Coronary artery (tissue), 2 donors: ENCODE results near the gene RAB15.

ENCODE experiments used
- DNase-seq: peaks from one replicate; pipeline ENCODE4 v3.0.0-alpha.2; 2017; ENCODE audit warnings: low spot score
- H3K27ac ChIP-seq, 2 donors: fragments of 200-600 bp; sonication (generic); one replicate each; pipeline ENCODE4 v1.5.1; 2016 to 2019
- H3K4me3 ChIP-seq: fragments of 200-600 bp; sonication (generic); 2 replicates; pipeline ENCODE4 v1.5.1; 2016; ENCODE audit warnings: mild to moderate bottlenecking, moderate library complexity
- TF ChIP-seq, protein P1 (sequence below): fragments of 200-600 bp; sonication (generic); IDR thresholded peaks from one replicate; pipeline ENCODE4 v1.5.1; 2019; ENCODE audit warnings: antibody characterized with exemption

The RAB15 gene

DNA sequence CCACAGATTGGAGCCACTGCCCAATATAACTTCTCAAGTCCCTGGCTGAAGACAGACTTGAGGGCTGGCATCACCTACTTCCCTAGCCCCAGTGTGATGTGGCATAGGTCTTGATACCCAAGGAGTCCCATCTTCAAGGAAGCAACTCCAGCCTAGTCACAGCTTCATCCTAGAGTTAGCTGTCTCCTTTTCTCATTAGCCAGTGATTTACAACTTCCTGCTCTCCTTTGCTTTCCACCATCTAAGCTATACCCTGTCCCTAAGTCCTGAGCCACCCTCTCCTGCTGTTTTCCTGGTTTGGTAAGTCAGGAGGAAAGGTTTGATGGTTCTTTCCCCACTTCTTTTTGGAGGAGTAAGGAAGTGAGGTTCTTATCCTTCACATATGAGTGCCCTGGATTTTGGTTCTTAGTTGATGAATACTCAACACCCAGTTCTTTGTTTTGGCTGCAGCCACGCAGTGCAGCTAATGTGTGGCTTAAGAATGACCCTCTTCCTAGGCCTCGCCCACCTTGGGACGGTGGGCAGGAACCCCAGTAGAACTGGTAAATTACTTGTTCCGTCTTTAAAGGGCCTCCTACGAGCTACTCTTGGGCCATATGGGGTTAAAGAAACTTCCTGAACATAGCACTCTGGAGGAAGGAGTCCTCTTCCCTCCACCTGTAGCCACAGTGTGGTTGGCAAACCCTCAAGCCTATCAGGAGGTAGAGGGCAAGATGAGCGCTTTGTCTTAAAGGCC, 25.7 kb downstream of the RAB15 start:
- H3K4me3 ChIP-seq = no peak overlapping the region
- no peak overlapping the region for H3K27ac ChIP-seq
- DNase-seq = no peak
- TF ChIP-seq, protein P1, sequence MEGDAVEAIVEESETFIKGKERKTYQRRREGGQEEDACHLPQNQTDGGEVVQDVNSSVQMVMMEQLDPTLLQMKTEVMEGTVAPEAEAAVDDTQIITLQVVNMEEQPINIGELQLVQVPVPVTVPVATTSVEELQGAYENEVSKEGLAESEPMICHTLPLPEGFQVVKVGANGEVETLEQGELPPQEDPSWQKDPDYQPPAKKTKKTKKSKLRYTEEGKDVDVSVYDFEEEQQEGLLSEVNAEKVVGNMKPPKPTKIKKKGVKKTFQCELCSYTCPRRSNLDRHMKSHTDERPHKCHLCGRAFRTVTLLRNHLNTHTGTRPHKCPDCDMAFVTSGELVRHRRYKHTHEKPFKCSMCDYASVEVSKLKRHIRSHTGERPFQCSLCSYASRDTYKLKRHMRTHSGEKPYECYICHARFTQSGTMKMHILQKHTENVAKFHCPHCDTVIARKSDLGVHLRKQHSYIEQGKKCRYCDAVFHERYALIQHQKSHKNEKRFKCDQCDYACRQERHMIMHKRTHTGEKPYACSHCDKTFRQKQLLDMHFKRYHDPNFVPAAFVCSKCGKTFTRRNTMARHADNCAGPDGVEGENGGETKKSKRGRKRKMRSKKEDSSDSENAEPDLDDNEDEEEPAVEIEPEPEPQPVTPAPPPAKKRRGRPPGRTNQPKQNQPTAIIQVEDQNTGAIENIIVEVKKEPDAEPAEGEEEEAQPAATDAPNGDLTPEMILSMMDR = no peak

DNA sequence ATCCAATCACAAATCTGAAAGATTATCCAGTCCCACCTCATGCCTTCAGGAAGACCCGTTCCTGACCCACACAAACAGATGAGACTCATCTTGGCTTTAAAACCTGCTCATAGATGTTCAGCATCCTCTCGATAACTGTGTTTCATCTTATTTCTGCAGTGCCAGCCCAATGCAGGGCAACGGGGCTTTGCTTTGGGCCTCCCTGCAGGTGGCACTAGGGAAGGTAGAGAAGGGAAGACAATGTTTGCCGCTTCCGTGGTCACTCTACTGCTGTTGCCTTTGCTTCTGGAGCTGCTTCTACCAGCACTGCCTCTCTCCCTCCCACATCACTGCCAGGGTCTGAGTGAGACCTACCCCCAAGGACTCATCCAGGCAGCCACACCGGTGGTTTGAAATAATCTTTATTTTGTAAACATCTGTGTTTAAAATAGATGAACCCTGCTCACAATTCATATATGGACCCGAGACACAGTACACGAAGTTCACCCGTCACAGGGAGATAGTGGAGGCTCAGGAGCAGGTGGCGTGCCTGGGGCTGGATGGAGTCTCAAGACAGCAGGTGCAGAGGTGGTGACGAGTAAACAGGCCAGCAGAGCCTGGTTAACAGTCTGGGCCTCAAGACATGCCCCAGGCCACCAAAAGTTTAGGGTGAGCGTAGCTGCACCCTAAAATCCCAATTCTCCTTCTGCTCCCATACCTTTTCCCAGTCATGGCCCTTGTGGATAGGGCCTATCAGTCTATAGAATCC, 26.5 kb downstream of the RAB15 start:
- TF ChIP-seq, protein P1 = no peak
- Histone ChIP-seq H3K27ac (no peak overlapping the region), H3K4me3 (no peak overlapping the region)
- no peak for DNase-seq

DNA sequence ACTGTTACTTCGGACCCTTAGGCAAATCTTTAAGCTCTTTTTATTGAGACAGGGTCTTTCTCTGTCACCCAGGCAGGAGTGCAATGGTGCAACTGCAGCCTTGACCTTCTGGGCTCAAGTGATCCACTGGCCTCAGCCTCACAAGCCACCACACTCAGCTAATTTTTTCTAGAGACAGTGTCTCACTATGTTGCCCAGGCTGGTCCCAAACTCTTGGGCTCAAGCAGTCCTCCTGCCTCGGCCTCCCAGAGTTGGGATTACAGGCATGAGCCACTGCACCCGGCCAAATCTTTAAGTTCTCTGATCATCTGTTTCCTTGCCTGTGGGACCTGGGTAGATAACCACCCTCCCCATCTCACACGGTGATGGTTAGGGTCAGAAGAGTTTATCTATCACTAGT, 27.3 kb downstream of the RAB15 start:
- TF ChIP-seq, protein P1 = no peak

DNA sequence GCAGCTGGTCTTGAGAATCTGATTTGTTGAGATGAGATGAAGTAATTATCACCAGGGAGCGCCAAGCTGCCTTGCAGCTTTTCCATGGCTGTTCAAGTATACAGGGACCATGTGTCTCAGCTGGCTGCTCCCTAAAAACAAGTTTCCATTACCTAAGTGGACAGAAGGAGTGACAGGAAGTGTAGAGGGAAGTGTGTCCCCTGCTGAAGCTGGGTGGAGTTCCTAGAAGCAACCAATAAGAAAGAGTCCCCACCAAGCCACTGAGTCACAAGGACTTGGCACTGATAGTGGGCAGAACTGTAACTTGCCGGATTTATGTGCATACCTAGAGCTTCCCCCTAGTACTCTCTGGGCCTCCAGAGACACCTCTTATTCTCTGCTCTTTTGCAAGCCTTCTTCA, 28.1 kb downstream of the RAB15 start:
- TF ChIP-seq, protein P1 = no peak
- DNase-seq = no peak
- Histone ChIP-seq H3K27ac (no peak overlapping the region), H3K4me3 (no peak overlapping the region)

More for the DNA sequence above, 27.3 kb downstream of the RAB15 start:
- no peak for DNase-seq
- Histone ChIP-seq H3K4me3 (no peak overlapping the region), H3K27ac (no peak overlapping the region)

DNA sequence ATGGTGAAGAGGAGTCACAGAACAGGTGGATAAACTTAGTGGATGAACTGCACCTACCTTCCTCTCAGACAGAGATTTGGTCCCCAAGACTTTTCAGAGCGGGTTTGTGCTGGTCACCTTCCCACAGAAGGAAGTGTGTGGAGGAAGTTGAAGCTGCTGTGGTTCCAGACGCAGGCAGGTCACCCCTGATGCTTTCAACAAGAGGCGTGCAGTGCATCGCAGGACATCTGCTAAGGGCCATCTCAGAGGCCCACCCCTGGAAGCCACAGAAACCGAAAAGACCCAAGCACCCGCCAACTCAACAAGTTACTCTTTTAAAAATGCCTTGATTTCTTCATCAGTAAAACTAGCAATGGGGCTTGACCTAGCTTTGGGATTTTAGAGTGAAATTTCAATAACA, 28.6 kb downstream of the RAB15 start:
- Histone ChIP-seq H3K27ac (no peak overlapping the region), H3K4me3 (no peak overlapping the region)
- TF ChIP-seq, protein P1 = no peak
- DNase-seq = no peak

DNA sequence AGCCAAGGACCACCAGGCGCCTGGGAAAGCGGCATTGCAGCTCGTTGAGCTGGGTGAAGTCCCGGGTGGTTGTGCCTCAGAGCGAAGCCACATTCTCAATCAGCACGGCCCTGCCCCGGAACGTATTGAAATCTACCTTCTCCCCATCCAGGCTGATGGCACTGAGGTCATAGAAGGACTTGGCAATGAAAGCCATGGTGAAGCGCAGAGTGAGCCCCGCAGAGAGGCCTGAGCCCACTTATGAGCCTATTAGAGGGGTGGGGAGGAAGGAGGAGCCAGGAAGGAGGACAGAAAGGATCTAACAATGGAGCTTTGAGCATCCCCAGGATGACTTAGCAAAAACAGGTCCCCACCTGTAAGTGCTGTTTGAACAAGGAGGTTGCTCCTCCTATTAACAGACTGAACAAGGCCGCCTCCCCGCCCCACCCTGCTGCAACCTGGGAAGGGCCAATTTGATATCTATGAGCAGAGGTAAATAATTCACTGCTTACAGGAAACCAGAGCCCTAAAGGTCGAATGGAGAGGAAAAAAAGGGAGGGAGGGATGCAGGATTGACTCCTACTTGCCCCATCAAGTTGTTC, 29.5 kb downstream of the RAB15 start, which contains the start of gene GPX2:
GPX2 (minus strand) TSS at position 215 of the 581 bp plus-strand sequence; CDS start at position 196, 19 bp downstream.
- H3K4me3 ChIP-seq = no peak within 1 kb of the TSS
- H3K27ac ChIP-seq = no peak within 1 kb of the TSS
- TF ChIP-seq, protein P1 = no peak
- no peak for DNase-seq
